Left lung (tissue), 10 donors: ENCODE measurements around the gene KDM4C. TPM values are rescaled to one million over a fixed set of nuclear protein-coding genes. Genes with fewer than 3 reads are reported as not detected.

Experiments used
- ATAC-seq: fragments of 200-7000 bp; cut with Tn5 transposase; one replicate; pipeline ENCODE4 v1.9.1; 2020; ENCODE audit warnings: moderate library complexity
- DNase-seq, 4 donors: peaks; one replicate each; pipeline ENCODE4 v3.0.0-alpha.2; 2013 to 2020
- H3K27ac ChIP-seq, 2 donors: fragments of 200-600 bp; sonication (generic) in 1 of 2; one replicate each; pipeline versions ENCODE4 v1.5.0 to v1.8.0; 2020 to 2021
- H3K27me3 ChIP-seq, 2 donors: fragments of 200-600 bp; sonication (generic) in 1 of 2; one replicate each; pipeline versions ENCODE4 v1.5.0 to v1.8.0; 2020 to 2021
- H3K36me3 ChIP-seq, 2 donors: fragments of 200-600 bp; sonication (generic) in 1 of 2; one replicate each; pipeline versions ENCODE4 v1.5.0 to v1.8.0; 2020 to 2021
- H3K4me1 ChIP-seq, 2 donors: fragments of 200-600 bp; one replicate each; pipeline ENCODE4 v1.8.0; 2021
- H3K4me3 ChIP-seq, 2 donors: fragments of 200-600 bp; sonication (generic) in 1 of 2; one replicate each; pipeline versions ENCODE4 v1.5.0 to v1.8.0; 2020 to 2021; ENCODE audit warnings: mild to moderate bottlenecking in 1 of 2
- H3K9me3 ChIP-seq, 2 donors: fragments of 200-600 bp; sonication (generic) in 1 of 2; one replicate each; pipeline versions ENCODE4 v1.5.0 to v1.8.0; 2020 to 2021
- CTCF ChIP-seq, 2 donors: fragments of 200-600 bp; sonication (generic) in 1 of 2; IDR thresholded peaks; one replicate each; pipeline versions ENCODE4 v1.5.0 to v1.8.0; 2021; ENCODE audit warnings: antibody characterized with exemption in 2 of 2
- intact Hi-C, 2 donors: fragments of 100-400 bp; cut with DNase I; formaldehyde crosslinking; loops; one replicate each; pipeline versions ENCODE4 v1.11.2 to v1.14.2; 2022
- polyA plus RNA-seq, 6 donors: library from polyadenylated mRNA; unstranded; fragments of 120-200 nt; gene quantifications; one replicate each; pipeline ENCODE4 v1.2.1, GENCODE V29; 2013; ENCODE audit not compliant: insufficient read length in 6 of 6
- total RNA-seq, 2 donors: library from RNA; stranded (reverse); fragmentation: NEBNext Ultra II Directional; extraction: Animal tissue kit (Norgen Biotek cat#: 25700); gene quantifications; one replicate each; pipeline ENCODE4 v1.2.1, GENCODE V29; 2021
- donor health status: DM: no; HTN: yes; CAD: no.
- donor health status: DM: no; HTN: no; CAD: no.

Gene KDM4C
- total and polyA plus RNA-seq, 8 donors = 11.7 to 34.8 (median 15.2) TPM

- ATAC-seq = no peak
- H3K27ac ChIP-seq = no peak overlapping the region
- no peaks in the 10 kb centered on the region for H3K4me1 ChIP-seq
- no peaks in the 10 kb centered on the region for H3K27me3 ChIP-seq
- no peaks in the 10 kb centered on the region for H3K9me3 ChIP-seq
- no peak overlapping the region for H3K4me3 ChIP-seq
- no peaks in the 10 kb centered on the region for H3K36me3 ChIP-seq
- no peak for TF ChIP-seq CTCF (IDR thresholded peaks at IDR 0.05)
- DNase-seq = no peak
- intact Hi-C loops = no loop called here
These were observed 335.3 kb downstream of the KDM4C start for GRCh38 chr9:7093040-7093439.

- TF ChIP-seq CTCF (IDR thresholded peaks at IDR 0.05) = no peak
- H3K27me3 ChIP-seq = no peaks in the 10 kb centered on the region
- peak; percentile 29 for ATAC-seq
- no peak for DNase-seq
- peaks cover 0 to 2% of the 10 kb centered on the region in 2 donors for H3K9me3 ChIP-seq
- H3K27ac ChIP-seq = no peak overlapping the region
- no peak overlapping the region for H3K4me3 ChIP-seq
- intact Hi-C loops = no loop called here
- no peaks in the 10 kb centered on the region for H3K4me1 ChIP-seq
- H3K36me3 ChIP-seq = no peaks in the 10 kb centered on the region
These were observed 336.3 kb downstream of the KDM4C start for GRCh38 chr9:7094052-7094451.

GRCh38 chr9:7094576-7094975, 336.8 kb downstream of the KDM4C start:
- Histone ChIP-seq H3K4me1 (no peaks in the 10 kb centered on the region), H3K27me3 (no peaks in the 10 kb centered on the region), H3K27ac (no peak overlapping the region), H3K36me3 (no peaks in the 10 kb centered on the region), H3K4me3 (no peak overlapping the region), H3K9me3 (peaks cover 0 to 6% of the 10 kb centered on the region in 2 donors)
- intact Hi-C loops = no loop called here
- ATAC-seq (no peak), DNase-seq (no peak)
- no peak for TF ChIP-seq CTCF (IDR thresholded peaks at IDR 0.05)

- Histone ChIP-seq H3K27me3 (no peaks in the 10 kb centered on the region), H3K36me3 (no peaks in the 10 kb centered on the region), H3K27ac (no peak overlapping the region), H3K4me1 (no peaks in the 10 kb centered on the region), H3K4me3 (no peak overlapping the region), H3K9me3 (peaks cover 0 to 6% of the 10 kb centered on the region in 2 donors)
- no peak for TF ChIP-seq CTCF (IDR thresholded peaks at IDR 0.05)
- intact Hi-C loops = no loop called here
- DNase-seq (no peak), ATAC-seq (no peak)
These were observed 337.3 kb downstream of the KDM4C start for GRCh38 chr9:7095058-7095457.

- Histone ChIP-seq H3K4me3 (no peak overlapping the region), H3K27me3 (no peaks in the 10 kb centered on the region), H3K9me3 (peaks cover 0 to 6% of the 10 kb centered on the region in 2 donors), H3K4me1 (no peaks in the 10 kb centered on the region), H3K27ac (no peak overlapping the region), H3K36me3 (no peaks in the 10 kb centered on the region)
- TF ChIP-seq CTCF (IDR thresholded peaks at IDR 0.05) = no peak
- intact Hi-C loops = no loop called here
- no peak for DNase-seq
- ATAC-seq = no peak
These were observed 339.4 kb downstream of the KDM4C start for GRCh38 chr9:7097040-7097715.
